K562 (cell line): ENCODE measurements around the gene F12.

Experiments
- EGR1 ChIP-seq: fragments of 450-650 bp; conservative IDR thresholded peaks from 2 replicates; pipeline ENCODE4 v1.6.1; 2017; ENCODE audit warnings: mild to moderate bottlenecking
- MAFK ChIP-seq: IDR thresholded peaks from 2 replicates; pipeline ENCODE4 v1.6.1; 2011; ENCODE audit warnings: low read length, improper control_type of control experiment
- PHF8 ChIP-seq: fragments of 200-600 bp; sonication (generic); IDR thresholded peaks from 2 replicates; pipeline ENCODE4 v1.6.1; 2012; ENCODE audit warnings: mixed run types, mild to moderate bottlenecking, inconsistent platforms, low read length, moderate library complexity, borderline replicate concordance
- RBFOX2 ChIP-seq: fragments of 200-400 bp; formaldehyde crosslinking; IDR thresholded peaks from 2 replicates; pipeline ENCODE4 v1.6.1; 2017; ENCODE audit warnings: low read depth, mild to moderate bottlenecking, low read length, moderate library complexity
- ZFP36 ChIP-seq: fragments of 150-350 bp; IDR thresholded peaks from 2 replicates; pipeline ENCODE4 v1.6.1; 2018; ENCODE audit warnings: low read length, low read depth; ENCODE audit not compliant: partially characterized antibody
- TF ChIP-seq, protein P1 (sequence below): fragments of 450-650 bp; IDR thresholded peaks from 2 replicates; pipeline ENCODE4 v1.6.1; 2016; ENCODE audit warnings: borderline replicate concordance
- TF ChIP-seq, protein P2 (sequence below), 3 experiments: IDR thresholded peaks in 2 of 3; conservative IDR thresholded peaks in 1 of 3; 2 replicates each; pipeline ENCODE4 v1.5.1; 2011 to 2012; ENCODE audit warnings: low read length in 3 of 3, mild to moderate bottlenecking in 3 of 3, control low read depth in 2 of 3, improper control_type of control experiment in 1 of 3, inconsistent platforms in 1 of 3, low read depth in 1 of 3, mixed read lengths in 1 of 3, moderate library complexity in 1 of 3; ENCODE audit not compliant: insufficient read depth in 2 of 3
- TF ChIP-seq, protein P3 (sequence below): fragments of 450-650 bp; IDR thresholded peaks from 2 replicates; pipeline ENCODE4 v1.6.1; 2016; ENCODE audit warnings: antibody characterized with exemption
- TF ChIP-seq, protein P4 (sequence below): sonication (generic); formaldehyde crosslinking; IDR thresholded peaks from 2 replicates; pipeline ENCODE4 v1.8.0; 2022; ENCODE audit warnings: mild to moderate bottlenecking, missing genetic modification reagents

DNA sequence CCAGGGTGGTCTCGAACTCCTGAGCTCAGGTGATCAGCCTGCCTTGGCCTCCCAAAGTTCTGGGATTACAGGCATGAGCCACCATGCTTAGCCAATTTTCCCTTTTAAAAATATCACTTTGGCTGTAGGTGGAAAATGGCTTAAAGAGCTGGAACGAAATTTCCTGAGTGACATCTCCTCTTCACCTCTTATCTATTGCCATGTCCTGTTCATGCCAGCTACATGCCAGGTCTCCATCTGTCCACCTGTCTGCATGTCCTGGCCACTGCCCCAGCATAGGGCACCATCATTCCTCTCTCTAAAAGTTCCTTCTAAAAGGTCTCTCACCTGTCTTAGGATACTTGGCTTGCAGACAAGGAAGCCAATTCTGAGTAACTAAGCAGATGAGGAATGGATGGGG lies 14.3 kb upstream of the F12 start:
- TF ChIP-seq, protein P1, sequence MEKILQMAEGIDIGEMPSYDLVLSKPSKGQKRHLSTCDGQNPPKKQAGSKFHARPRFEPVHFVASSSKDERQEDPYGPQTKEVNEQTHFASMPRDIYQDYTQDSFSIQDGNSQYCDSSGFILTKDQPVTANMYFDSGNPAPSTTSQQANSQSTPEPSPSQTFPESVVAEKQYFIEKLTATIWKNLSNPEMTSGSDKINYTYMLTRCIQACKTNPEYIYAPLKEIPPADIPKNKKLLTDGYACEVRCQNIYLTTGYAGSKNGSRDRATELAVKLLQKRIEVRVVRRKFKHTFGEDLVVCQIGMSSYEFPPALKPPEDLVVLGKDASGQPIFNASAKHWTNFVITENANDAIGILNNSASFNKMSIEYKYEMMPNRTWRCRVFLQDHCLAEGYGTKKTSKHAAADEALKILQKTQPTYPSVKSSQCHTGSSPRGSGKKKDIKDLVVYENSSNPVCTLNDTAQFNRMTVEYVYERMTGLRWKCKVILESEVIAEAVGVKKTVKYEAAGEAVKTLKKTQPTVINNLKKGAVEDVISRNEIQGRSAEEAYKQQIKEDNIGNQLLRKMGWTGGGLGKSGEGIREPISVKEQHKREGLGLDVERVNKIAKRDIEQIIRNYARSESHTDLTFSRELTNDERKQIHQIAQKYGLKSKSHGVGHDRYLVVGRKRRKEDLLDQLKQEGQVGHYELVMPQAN, result no peak
- TF ChIP-seq, protein P2, sequence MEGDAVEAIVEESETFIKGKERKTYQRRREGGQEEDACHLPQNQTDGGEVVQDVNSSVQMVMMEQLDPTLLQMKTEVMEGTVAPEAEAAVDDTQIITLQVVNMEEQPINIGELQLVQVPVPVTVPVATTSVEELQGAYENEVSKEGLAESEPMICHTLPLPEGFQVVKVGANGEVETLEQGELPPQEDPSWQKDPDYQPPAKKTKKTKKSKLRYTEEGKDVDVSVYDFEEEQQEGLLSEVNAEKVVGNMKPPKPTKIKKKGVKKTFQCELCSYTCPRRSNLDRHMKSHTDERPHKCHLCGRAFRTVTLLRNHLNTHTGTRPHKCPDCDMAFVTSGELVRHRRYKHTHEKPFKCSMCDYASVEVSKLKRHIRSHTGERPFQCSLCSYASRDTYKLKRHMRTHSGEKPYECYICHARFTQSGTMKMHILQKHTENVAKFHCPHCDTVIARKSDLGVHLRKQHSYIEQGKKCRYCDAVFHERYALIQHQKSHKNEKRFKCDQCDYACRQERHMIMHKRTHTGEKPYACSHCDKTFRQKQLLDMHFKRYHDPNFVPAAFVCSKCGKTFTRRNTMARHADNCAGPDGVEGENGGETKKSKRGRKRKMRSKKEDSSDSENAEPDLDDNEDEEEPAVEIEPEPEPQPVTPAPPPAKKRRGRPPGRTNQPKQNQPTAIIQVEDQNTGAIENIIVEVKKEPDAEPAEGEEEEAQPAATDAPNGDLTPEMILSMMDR (IDR thresholded peaks at IDR 0.05 in 2 of 3, conservative IDR thresholded peaks at IDR 0.05 in 1 of 3; ENCODE audit: insufficient read depth in 2 of 3, low read depth in 1 of 3, low read length in 3 of 3), result no peak
- TF ChIP-seq EGR1, result no peak
- TF ChIP-seq, protein P3, sequence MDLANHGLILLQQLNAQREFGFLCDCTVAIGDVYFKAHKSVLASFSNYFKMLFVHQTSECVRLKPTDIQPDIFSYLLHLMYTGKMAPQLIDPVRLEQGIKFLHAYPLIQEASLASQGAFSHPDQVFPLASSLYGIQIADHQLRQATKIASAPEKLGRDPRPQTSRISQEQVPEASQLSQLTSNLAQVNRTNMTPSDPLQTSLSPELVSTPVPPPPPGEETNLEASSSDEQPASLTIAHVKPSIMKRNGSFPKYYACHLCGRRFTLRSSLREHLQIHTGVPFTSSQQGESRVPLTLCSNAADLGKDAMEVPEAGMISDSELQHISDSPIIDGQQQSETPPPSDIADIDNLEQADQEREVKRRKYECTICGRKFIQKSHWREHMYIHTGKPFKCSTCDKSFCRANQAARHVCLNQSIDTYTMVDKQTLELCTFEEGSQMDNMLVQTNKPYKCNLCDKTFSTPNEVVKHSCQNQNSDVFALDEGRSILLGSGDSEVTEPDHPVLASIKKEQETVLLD, result no peak
- TF ChIP-seq, protein P4, sequence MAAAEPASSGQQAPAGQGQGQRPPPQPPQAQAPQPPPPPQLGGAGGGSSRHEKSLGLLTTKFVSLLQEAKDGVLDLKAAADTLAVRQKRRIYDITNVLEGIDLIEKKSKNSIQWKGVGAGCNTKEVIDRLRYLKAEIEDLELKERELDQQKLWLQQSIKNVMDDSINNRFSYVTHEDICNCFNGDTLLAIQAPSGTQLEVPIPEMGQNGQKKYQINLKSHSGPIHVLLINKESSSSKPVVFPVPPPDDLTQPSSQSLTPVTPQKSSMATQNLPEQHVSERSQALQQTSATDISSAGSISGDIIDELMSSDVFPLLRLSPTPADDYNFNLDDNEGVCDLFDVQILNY (CRISPR knock-in tag), result no peak
- no peak for TF ChIP-seq PHF8
- no peak for TF ChIP-seq MAFK
- TF ChIP-seq ZFP36, result no peak
- no peak for TF ChIP-seq RBFOX2
